Measurements from ENCODE around the gene BBS12. TPM values are rescaled to one million over a fixed set of nuclear protein-coding genes. Genes with fewer than 3 reads are reported as not detected.

The BBS12 gene
- total and polyA plus RNA-seq, 9 of the 15 experiments (the other 6 are each of a cell fraction or from before 2014, with no cell fraction given) = 2.7 to 6.5 (median 3.3) TPM

- no peak for TF ChIP-seq HMGXB4 (CRISPR knock-in tag; IDR thresholded peaks at IDR 0.05)
- no peak for TF ChIP-seq KDM4B (IDR thresholded peaks at IDR 0.05; ENCODE audit: borderline replicate concordance in 2 of 2, low read depth in 1 of 2)
- TF ChIP-seq LARP7 (IDR thresholded peaks at IDR 0.05) = 0 out of 2 replicates have a peak, but pooled peaks have one; percentile 28
- no peak for TF ChIP-seq ZNF197 (CRISPR knock-in tag; IDR thresholded peaks at IDR 0.05; ENCODE audit: low read depth)
- no peak for TF ChIP-seq MAFK (IDR thresholded peaks at IDR 0.05; ENCODE audit: low read length)
- no peak for TF ChIP-seq FOXJ2 (tag; IDR thresholded peaks at IDR 0.05)
- TF ChIP-seq HCFC1 (IDR thresholded peaks at IDR 0.05; ENCODE audit: low read depth, low read length) = no peak
- no peak for TF ChIP-seq EWSR1 (IDR thresholded peaks at IDR 0.05; ENCODE audit: borderline replicate concordance, low read depth, partially characterized antibody)
- no peak for TF ChIP-seq ZNF140 (CRISPR knock-in tag; IDR thresholded peaks at IDR 0.05)
- 0 out of 2 replicates have a peak, but pooled peaks have one; percentile 3 for TF ChIP-seq REST (IDR thresholded peaks at IDR 0.05; ENCODE audit: borderline replicate concordance)
- TF ChIP-seq REST (CRISPR knock-in tag; IDR thresholded peaks at IDR 0.05; ENCODE audit: low read depth) = no peak
- no peak for TF ChIP-seq ESRRB (CRISPR knock-in tag; IDR thresholded peaks at IDR 0.05; ENCODE audit: borderline replicate concordance)
- TF ChIP-seq ZNF76 (CRISPR knock-in tag; IDR thresholded peaks at IDR 0.05; ENCODE audit: borderline replicate concordance) = no peak
- no peak for TF ChIP-seq BRF2 (IDR thresholded peaks at IDR 0.05; ENCODE audit: borderline replicate concordance, insufficient read depth, insufficient read length)
- TF ChIP-seq CBFA2T2 (conservative IDR thresholded peaks at IDR 0.05) = peak; percentile 88
- TF ChIP-seq TBP (optimal IDR thresholded peaks at IDR 0.05; ENCODE audit: low read depth, low read length) = no peak
Measured at GRCh38 chr4:122775987-122776836, 43.7 kb downstream of the BBS12 start (continued).

Data from K562 (cell line).